Measurements from ENCODE around the gene CD300LD.
"Not testable (repeated sequence)": the region's sequence is repeated elsewhere in the genome, so short reads cannot be mapped to it uniquely, and the experiment has no call there.

The CD300LD gene

DNA sequence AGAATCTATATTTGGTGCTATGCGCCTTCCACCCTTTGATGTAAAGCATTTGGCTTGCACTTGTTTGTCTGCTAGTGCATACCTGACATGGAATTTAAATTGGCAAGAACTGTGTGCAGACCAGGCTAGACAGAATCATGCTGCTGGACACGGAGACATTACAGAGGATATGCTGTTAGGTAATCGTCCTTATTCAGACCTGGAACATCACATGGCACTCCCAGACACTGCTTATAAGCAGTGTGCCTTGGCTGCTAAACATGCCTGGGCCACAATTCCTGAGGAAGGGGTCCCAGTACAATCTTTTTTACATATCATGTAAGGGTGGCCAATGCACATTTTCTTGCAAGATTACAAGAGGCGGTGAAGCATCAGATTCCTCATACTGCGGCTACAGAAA lies 6.4 kb downstream of the CD300LD start:
- Histone ChIP-seq H3K9ac (ENCODE audit: low read length) (no peak overlapping the region), H3K4me1 (ENCODE audit: control insufficient read depth, low read depth, low read length) (no peaks in the 10 kb centered on the region), H3K27ac (ENCODE audit: low read length) (no peak overlapping the region), H3K27me3 (ENCODE audit: control insufficient read depth, insufficient read depth, low read length) (no peaks in the 10 kb centered on the region), H3K4me3 (ENCODE audit: low read length) (no peak overlapping the region), H3K9me3 (ENCODE audit: control insufficient read depth, low read depth, low read length) (no peaks in the 10 kb centered on the region), H3K36me3 (ENCODE audit: control insufficient read depth, low read depth, low read length) (no peaks in the 10 kb centered on the region)

DNA sequence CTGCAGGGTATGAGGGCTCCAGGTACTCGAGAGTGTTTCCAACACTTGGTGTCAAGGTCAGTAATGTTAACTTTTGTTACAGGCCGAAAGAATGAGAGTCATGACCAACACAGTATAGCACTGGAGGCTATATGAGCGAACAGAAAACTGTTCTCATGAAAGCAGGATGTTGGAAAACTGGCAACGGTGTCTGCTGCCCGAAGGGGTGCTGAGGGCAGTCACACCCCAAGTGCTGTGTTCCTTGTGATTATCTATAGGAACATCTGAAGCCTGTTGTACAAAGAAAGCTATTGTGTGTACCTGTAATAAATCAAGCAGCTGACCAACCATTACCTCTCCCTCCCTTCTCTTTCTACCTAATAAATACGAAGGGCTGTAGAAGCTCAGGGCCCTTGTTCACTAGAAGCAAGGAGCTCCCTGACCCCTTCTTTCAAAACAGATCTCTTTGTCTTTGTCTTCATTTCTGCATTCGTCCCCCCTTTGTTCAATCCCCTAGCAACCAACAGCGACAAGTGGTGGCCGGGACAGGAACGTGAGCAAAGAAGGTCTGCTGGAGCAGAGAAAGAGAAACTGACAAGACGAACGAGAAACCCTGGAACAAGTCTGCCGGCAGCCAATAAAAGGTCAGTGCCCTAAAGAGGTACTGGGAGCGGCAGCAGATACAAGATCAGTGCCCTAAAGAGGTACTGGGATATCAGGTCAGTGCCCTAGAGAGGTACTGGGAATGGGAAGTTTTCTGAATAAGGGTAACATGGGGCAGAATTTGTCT lies 7.6 kb downstream of the CD300LD start:
- H3K27me3 ChIP-seq (ENCODE audit: control insufficient read depth, insufficient read depth, low read length): no peaks in the 10 kb centered on the region
- H3K4me1 ChIP-seq (ENCODE audit: control insufficient read depth, low read depth, low read length): no peaks in the 10 kb centered on the region
- H3K4me3 ChIP-seq (ENCODE audit: low read length): no peak overlapping the region
- no peaks in the 10 kb centered on the region for H3K9me3 ChIP-seq (ENCODE audit: control insufficient read depth, low read depth, low read length)
- H3K36me3 ChIP-seq (ENCODE audit: control insufficient read depth, low read depth, low read length): no peaks in the 10 kb centered on the region
- H3K27ac ChIP-seq (ENCODE audit: low read length): no peak overlapping the region
- no peak overlapping the region for H3K9ac ChIP-seq (ENCODE audit: low read length)

DNA sequence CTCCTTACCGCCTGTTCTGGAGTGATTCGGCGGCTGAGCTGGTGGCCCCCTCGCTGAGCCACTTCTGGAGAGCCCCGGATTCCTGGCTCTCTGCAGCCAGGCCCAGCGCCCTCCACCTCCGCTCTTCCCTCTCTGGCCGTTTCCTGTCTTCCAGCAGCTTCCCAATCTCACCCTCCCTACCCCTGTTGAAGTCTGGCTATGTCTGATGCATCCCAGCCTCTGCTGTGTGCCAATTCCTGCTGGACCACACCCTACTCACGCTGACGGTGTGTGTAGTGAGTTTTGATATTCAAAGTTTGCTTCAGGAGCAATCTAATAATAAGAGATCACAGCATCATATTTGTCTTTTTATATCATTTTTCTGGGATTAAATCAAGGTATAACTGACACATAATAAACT lies 9.4 kb downstream of the CD300LD start:
- Histone ChIP-seq H3K9ac (ENCODE audit: low read length) (no peak overlapping the region), H3K9me3 (ENCODE audit: control insufficient read depth, low read depth, low read length) (no peaks in the 10 kb centered on the region), H3K4me3 (ENCODE audit: low read length) (no peak overlapping the region), H3K27ac (ENCODE audit: low read length) (no peak overlapping the region), H3K4me1 (ENCODE audit: control insufficient read depth, low read depth, low read length) (no peaks in the 10 kb centered on the region), H3K36me3 (ENCODE audit: control insufficient read depth, low read depth, low read length) (no peaks in the 10 kb centered on the region), H3K27me3 (ENCODE audit: control insufficient read depth, insufficient read depth, low read length) (no peaks in the 10 kb centered on the region)

DNA sequence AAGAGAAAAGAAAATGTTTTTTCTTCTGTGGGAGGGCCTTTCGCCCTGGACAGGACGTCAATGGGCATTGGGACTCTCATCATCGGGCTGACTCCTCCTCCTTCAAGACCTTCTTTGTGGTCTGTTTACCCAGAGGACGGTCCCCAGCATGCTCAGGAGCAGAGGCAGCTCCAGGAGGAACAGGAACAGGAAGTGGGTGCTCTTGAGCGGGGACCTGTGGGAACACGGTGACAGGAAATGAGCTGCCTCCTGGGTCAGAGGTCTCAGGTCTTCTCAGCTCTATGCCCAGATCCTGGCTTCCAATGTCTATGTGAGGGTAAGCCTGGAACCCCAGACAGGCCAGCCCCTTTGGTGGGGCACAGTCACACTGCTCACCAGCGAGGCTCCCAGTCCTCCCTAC lies 12.2 kb downstream of the CD300LD start:
- Histone ChIP-seq H3K36me3 (ENCODE audit: control insufficient read depth, low read depth, low read length) (no peaks in the 10 kb centered on the region), H3K4me3 (ENCODE audit: low read length) (no peak overlapping the region), H3K4me1 (ENCODE audit: control insufficient read depth, low read depth, low read length) (no peaks in the 10 kb centered on the region), H3K9me3 (ENCODE audit: control insufficient read depth, low read depth, low read length) (no peaks in the 10 kb centered on the region), H3K9ac (ENCODE audit: low read length) (no peak overlapping the region), H3K27me3 (ENCODE audit: control insufficient read depth, insufficient read depth, low read length) (no peaks in the 10 kb centered on the region), H3K27ac (ENCODE audit: low read length) (no peak overlapping the region)

DNA sequence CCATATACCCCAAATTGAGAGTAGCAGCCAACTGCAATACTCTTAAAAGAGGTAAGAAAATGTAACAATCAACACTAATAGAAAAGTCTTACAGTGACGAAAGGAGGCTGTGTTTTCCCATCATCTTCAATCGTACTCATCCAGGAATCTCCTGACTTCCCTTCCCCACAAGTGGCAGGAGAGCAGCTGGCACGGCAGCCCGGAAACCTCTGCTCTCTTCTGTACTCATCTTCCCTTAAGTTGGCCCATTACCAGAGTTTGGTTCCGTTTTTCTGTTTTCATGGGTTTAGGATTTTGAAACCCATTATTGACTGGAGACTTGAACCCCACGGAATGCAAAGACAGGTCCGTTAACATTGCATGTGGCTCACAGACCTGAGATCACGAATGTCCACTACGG lies 13.1 kb downstream of the CD300LD start:
- H3K27ac ChIP-seq (ENCODE audit: low read length): no peak overlapping the region
- no peaks in the 10 kb centered on the region for H3K9me3 ChIP-seq (ENCODE audit: control insufficient read depth, low read depth, low read length)
- H3K4me3 ChIP-seq (ENCODE audit: low read length): no peak overlapping the region
- no peaks in the 10 kb centered on the region for H3K4me1 ChIP-seq (ENCODE audit: control insufficient read depth, low read depth, low read length)
- H3K9ac ChIP-seq (ENCODE audit: low read length): no peak overlapping the region
- no peaks in the 10 kb centered on the region for H3K27me3 ChIP-seq (ENCODE audit: control insufficient read depth, insufficient read depth, low read length)
- H3K36me3 ChIP-seq (ENCODE audit: control insufficient read depth, low read depth, low read length): no peaks in the 10 kb centered on the region

DNA sequence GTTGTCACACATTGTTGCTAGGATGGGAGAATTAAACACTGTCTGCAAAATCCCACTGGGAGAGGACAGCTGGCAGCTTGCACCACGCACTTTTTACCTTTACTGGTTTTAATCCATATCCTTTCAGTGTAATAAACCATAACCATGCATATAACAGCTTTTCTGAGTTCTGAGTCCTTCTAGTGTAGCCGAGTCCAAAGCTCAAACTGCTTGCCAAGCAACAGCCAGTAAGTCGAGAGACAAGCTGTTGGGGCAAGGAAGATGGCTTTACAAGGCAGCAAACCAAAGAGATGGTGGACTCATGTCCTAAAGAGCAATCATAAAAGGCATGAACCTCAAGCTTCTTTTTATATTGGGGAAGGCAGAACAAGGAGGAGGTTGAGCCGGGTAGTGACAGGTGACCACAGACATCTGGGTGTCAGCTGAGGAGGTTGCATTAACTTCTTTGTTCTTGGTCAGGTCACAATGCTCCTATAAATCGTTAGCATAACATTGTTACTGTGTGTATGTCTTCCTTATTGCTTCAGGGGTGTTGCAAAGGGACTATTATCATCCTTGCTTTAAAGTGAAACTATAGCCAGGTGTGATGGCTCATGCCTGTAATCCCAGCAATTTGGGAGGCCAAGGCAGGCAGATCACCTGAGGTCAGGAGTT lies 17.5 kb downstream of the CD300LD start:
- Histone ChIP-seq H3K4me1 (ENCODE audit: control insufficient read depth, low read depth, low read length) (no peaks in the 10 kb centered on the region), H3K27me3 (ENCODE audit: control insufficient read depth, insufficient read depth, low read length) (no peaks in the 10 kb centered on the region), H3K27ac (ENCODE audit: low read length) (no peak overlapping the region), H3K36me3 (ENCODE audit: control insufficient read depth, low read depth, low read length) (no peaks in the 10 kb centered on the region), H3K4me3 (ENCODE audit: low read length) (no peak overlapping the region), H3K9me3 (ENCODE audit: control insufficient read depth, low read depth, low read length) (no peaks in the 10 kb centered on the region), H3K9ac (ENCODE audit: low read length) (no peak overlapping the region)

DNA sequence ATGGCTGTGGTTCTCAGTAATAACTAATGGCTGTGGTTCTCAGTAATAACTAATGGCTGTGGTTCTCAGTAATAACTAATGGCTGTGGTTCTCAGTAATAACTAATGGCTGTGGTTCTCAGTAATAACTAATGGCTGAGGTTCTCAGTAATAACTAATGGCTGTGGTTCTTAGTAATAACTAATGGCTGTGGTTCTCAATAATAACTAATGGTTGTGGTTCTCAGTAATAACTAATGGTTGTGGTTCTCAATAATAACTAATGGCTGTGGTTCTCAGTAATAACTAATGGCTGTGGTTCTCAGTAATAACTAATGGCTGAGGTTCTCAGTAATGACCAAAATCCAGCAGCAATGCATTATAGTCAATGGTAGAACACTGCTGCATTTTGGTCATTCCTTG lies 18.4 kb downstream of the CD300LD start:
- not testable (repeated sequence) for H3K36me3 ChIP-seq (ENCODE audit: control insufficient read depth, low read depth, low read length); H3K4me1 ChIP-seq (ENCODE audit: control insufficient read depth, low read depth, low read length); H3K9ac ChIP-seq (ENCODE audit: low read length); H3K9me3 ChIP-seq (ENCODE audit: control insufficient read depth, low read depth, low read length); H3K4me3 ChIP-seq (ENCODE audit: low read length); H3K27ac ChIP-seq (ENCODE audit: low read length); H3K27me3 ChIP-seq (ENCODE audit: control insufficient read depth, insufficient read depth, low read length)

DNA sequence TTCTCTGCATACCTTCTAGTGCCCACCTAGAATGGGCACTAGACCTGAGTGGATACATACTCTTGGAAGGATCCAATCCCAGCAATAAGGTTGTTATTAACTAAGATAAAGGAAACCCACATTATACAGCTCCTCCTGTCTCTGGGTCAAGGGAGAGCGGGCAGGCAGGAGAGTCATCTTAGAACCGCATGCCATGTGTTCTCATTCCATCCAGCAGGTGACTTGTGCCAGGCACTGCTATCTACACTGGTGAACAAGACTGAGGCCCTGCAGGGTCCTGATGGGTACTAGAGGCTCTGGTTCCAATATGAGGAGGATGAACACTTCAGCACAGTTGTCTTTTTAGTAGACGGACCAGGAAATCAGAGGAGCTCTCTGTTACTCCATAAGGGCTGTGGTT lies 18.9 kb downstream of the CD300LD start:
- H3K9me3 ChIP-seq (ENCODE audit: control insufficient read depth, low read depth, low read length): no peaks in the 10 kb centered on the region
- H3K27me3 ChIP-seq (ENCODE audit: control insufficient read depth, insufficient read depth, low read length): no peaks in the 10 kb centered on the region

DNA sequence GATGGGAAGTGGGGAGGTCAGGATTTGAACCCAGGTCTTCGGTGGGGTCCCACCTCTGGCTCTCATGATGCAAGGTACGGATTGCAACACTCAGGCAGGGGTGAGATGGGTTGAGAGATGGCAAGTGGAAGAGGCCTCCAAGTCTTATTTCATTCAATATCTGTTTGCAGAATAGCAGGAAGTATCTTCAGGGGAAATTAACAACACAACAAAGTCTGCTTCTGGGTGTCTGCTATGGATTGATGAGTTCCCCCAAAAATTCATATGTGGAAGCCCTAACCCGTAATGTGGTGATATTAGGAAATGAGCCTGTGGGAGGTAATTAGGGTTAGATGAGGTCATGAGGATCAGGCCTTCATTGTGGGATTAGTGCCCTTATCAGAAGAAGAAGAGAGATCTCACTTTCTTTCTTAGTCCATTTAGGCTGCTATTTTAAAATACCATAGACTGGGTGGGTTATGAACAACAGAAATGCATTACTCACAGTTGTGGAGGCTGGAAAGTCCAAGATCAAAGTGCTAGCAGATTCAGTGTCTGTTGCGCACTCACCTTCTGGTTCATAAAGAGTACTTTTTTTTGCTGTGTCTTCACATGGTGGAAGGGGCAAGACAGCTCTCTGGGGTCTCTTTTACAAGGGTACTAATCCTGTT lies 20.3 kb downstream of the CD300LD start:
- no peaks in the 10 kb centered on the region for H3K27me3 ChIP-seq (ENCODE audit: control insufficient read depth, insufficient read depth, low read length)
- H3K27ac ChIP-seq (ENCODE audit: low read length): no peak overlapping the region
- H3K36me3 ChIP-seq (ENCODE audit: control insufficient read depth, low read depth, low read length): no peaks in the 10 kb centered on the region
- no peak overlapping the region for H3K4me3 ChIP-seq (ENCODE audit: low read length)
- H3K9me3 ChIP-seq (ENCODE audit: control insufficient read depth, low read depth, low read length): no peaks in the 10 kb centered on the region
- no peak overlapping the region for H3K9ac ChIP-seq (ENCODE audit: low read length)
- no peaks in the 10 kb centered on the region for H3K4me1 ChIP-seq (ENCODE audit: control insufficient read depth, low read depth, low read length)

More for the DNA sequence above, 18.9 kb downstream of the CD300LD start:
- no peak overlapping the region for H3K27ac ChIP-seq (ENCODE audit: low read length)
- H3K9ac ChIP-seq (ENCODE audit: low read length): no peak overlapping the region
- H3K36me3 ChIP-seq (ENCODE audit: control insufficient read depth, low read depth, low read length): no peaks in the 10 kb centered on the region
- no peaks in the 10 kb centered on the region for H3K4me1 ChIP-seq (ENCODE audit: control insufficient read depth, low read depth, low read length)
- H3K4me3 ChIP-seq (ENCODE audit: low read length): no peak overlapping the region

DNA sequence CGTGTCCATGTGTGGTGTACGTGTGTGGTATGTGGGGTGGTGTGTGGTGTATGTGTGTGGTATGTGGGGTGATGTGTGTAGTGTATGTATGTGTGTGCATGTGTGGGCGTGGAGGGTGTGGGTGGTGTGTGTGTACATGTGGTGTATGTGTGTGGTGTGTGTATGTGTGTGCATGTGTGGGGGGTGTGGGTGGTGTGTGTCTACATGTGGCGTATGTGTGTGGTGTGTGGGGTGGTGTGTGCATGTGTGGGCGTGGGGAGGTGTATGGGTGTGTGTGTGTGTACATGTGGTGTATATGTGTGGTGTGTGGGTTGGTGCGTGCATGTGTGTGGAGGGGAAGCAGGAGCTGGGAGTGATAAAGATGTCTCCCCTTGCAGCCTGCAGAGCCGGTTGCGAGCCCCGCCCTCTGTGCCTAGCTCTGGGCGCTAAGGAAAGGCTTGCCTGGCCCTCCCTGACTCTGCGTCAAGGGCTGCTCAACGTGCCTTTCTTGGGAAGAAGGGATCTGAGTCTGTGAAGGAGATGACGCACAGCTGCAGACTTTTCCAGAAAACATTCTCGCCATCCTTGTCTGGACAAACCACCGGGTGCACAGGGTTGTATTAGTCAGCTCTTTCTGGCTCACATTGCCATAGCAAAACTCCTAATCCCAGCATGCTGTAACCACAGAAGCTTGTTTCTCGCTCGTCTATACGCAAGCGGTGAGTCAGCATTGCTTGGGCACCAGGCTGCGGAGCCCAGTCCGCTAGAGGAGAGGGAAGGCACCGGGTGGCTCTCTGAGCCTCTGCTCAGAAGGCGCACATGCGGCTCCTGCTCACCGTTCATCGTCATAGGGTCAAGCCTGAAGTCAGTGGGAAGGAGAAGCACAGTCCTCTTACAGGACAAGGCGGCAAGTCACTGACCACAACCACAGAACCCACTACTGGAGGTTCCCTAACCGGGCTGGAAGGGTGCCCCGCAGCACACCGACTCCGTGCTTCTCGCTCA lies 22.8 kb downstream of the CD300LD start:
- H3K27me3 ChIP-seq (ENCODE audit: control insufficient read depth, insufficient read depth, low read length): no peaks in the 10 kb centered on the region
- H3K9ac ChIP-seq (ENCODE audit: low read length): no peak overlapping the region
- H3K36me3 ChIP-seq (ENCODE audit: control insufficient read depth, low read depth, low read length): no peaks in the 10 kb centered on the region
- H3K4me1 ChIP-seq (ENCODE audit: control insufficient read depth, low read depth, low read length): no peaks in the 10 kb centered on the region
- no peak overlapping the region for H3K4me3 ChIP-seq (ENCODE audit: low read length)
- H3K9me3 ChIP-seq (ENCODE audit: control insufficient read depth, low read depth, low read length): no peaks in the 10 kb centered on the region
- no peak overlapping the region for H3K27ac ChIP-seq (ENCODE audit: low read length)

All from iPS-18a (cell line).